Measurements from ENCODE around the gene KIF16B. TPM values are rescaled to one million over a fixed set of nuclear protein-coding genes. Genes with fewer than 3 reads are reported as not detected.

Gene KIF16B
- total and polyA plus RNA-seq, 9 of the 15 experiments (the other 6 are each of a cell fraction or from before 2014, with no cell fraction given), result 1.00 to 10.6 (median 8.5) TPM

DNA sequence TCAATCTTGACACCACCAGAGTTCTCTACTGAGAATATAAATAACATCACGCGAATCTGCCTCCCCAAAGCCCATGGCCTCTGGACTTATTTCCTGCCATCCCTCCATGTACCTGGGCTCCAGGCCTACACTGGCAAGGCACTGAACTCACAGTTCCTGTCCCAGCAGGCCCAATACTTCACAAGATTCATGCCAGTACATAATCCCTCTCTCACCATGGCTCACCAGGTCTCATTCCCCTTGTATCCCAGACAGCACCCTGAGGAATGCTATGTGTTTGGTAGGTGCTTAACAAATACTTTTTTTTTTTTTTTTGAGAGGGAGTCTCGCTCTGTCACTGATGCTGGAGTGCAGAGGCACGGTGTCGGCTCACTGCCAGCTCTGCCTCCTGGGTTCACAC is 1.9 kb downstream of the KIF16B start:
- in situ Hi-C loops (cut with MboI), result no loop called here
- TF ChIP-seq CBX5 (IDR thresholded peaks at IDR 0.05; ENCODE audit: borderline replicate concordance, low read depth), result no peak
- H3K27ac ChIP-seq (ENCODE audit: extremely low read depth, low read depth, low read length), result no peak overlapping the region
- H3K9me1 ChIP-seq (ENCODE audit: control insufficient read depth, insufficient read depth, low read length), result no peaks in the 10 kb centered on the region
- H3K4me2 ChIP-seq (ENCODE audit: insufficient read depth, low read length), result no peak overlapping the region
- H3K4me1 ChIP-seq (replicated peaks in 1 of 2; ENCODE audit: control insufficient read depth in 2 of 2, insufficient read depth in 2 of 2, low read length in 2 of 2), result peaks cover 0 to 16% of the 10 kb centered on the region in 2 experiments; a peak in 3 of 5 replicates
- H2AFZ ChIP-seq (ENCODE audit: low read depth, low read length), result no peak overlapping the region
- H3K9ac ChIP-seq (ENCODE audit: insufficient read depth in 1 of 2, low read depth in 2 of 2, low read length in 2 of 2), result no peak overlapping the region; a peak in 1 of 4 replicates
- no peaks in the 10 kb centered on the region for H4K20me1 ChIP-seq (replicated peaks; ENCODE audit: control insufficient read depth, insufficient read depth, low read length)
- no peak overlapping the region for H3K4me3 ChIP-seq
- WGBS (ENCODE audit: insufficient coverage, low coverage, missing lambda C conversion rate), result 78% methylated on average over 4 of the region's 5 CpGs
- CTCF ChIA-PET (ENCODE audit: low intra/inter-chr PET ratio), result no interaction called here
- POLR2A ChIA-PET, result no interaction called here
- ATAC-seq, result no peak
- intact Hi-C loops (cut with micrococcal nuclease), result no loop called here
- no peaks in the 10 kb centered on the region for H3K9me3 ChIP-seq (replicated peaks; ENCODE audit: control insufficient read depth, insufficient read depth, low read depth, low read length)
- no peak for FAIRE-seq
- BruUV-seq (replicated peaks), result no TSS peak
- no peaks in the 10 kb centered on the region for H3K27me3 ChIP-seq (ENCODE audit: control insufficient read depth in 2 of 2, insufficient read depth in 2 of 2, low read length in 2 of 2)
- DNase-seq (ENCODE audit: extremely low read depth in 1 of 4, low spot score in 3 of 4), result no peak
- no peaks in the 10 kb centered on the region; the same call in 2 of the 3 replicates for H3K36me3 ChIP-seq (ENCODE audit: control insufficient read depth, insufficient read depth, low read length)
- H3K79me2 ChIP-seq (ENCODE audit: control insufficient read depth, insufficient read depth, low read length), result peaks cover 31% of the 10 kb centered on the region

DNA sequence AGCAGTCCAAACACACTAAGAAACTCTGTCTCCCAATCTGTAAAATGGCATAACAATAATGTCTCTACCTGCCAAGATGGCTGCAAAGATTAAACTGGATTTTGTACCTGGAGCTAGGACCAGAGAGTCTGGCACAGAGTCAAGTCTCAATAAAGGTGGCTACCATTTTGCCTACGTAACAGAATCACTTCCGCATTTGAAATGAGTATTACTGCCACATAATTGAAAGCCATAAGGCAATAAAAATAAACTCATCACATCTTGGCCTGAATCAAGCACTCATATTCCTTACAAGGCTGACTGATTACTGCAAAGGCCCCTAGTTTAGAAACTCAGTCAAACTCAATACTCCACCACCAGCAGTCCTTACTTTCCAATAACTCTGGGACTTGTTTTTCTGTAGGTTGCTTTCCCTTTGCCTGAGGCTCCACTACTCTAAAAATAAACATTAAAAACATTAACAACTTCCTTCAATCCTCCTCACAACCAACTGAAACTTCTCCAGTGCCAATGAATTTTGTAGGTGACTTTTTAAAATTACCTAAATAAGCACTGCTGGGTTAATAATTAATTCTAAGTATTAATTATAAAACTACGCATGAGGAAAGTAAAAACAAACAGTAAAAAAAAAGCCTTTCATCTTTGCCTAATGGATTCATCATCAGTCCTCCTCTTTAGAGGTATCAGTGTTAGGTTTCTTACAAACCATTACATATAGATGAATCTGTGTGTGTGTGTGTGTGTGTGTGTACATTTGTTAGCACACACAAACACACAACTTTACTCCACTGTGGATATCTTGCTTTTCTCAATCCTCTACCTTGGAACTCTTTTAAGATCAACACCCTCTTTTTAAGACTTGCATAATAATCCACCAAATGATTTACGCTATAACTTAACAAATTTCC is 3.7 kb downstream of the KIF16B start:
- H3K36me3 ChIP-seq (ENCODE audit: control insufficient read depth, insufficient read depth, low read length), result no peaks in the 10 kb centered on the region; the same call in 2 of the 3 replicates
- H3K4me2 ChIP-seq (ENCODE audit: insufficient read depth, low read length), result no peak overlapping the region
- H3K9me3 ChIP-seq (replicated peaks; ENCODE audit: control insufficient read depth, insufficient read depth, low read depth, low read length), result no peaks in the 10 kb centered on the region
- no peak for DNase-seq (ENCODE audit: extremely low read depth in 1 of 4, low spot score in 3 of 4)
- H3K27ac ChIP-seq (ENCODE audit: extremely low read depth, low read depth, low read length), result no peak overlapping the region
- ChIA-PET POLR2A (no interaction called here), CTCF (ENCODE audit: low intra/inter-chr PET ratio) (no interaction called here)
- H3K9me1 ChIP-seq (ENCODE audit: control insufficient read depth, insufficient read depth, low read length), result no peaks in the 10 kb centered on the region
- in situ Hi-C loops (cut with MboI) (no loop called here), intact Hi-C loops (cut with micrococcal nuclease) (no loop called here)
- WGBS (ENCODE audit: insufficient coverage, low coverage, missing lambda C conversion rate), result 60% methylated on average over 4 of the region's 4 CpGs
- no peak for ATAC-seq
- no peak overlapping the region for H3K9ac ChIP-seq (ENCODE audit: insufficient read depth in 1 of 2, low read depth in 2 of 2, low read length in 2 of 2)
- peaks cover 36% of the 10 kb centered on the region for H3K79me2 ChIP-seq (ENCODE audit: control insufficient read depth, insufficient read depth, low read length)
- TF ChIP-seq SMC3 (conservative IDR thresholded peaks at IDR 0.05; ENCODE audit: insufficient read depth, low read depth, low read length) (no peak), ESRRB (CRISPR knock-in tag; IDR thresholded peaks at IDR 0.05; ENCODE audit: borderline replicate concordance) (no peak), ZNF785 (CRISPR knock-in tag; IDR thresholded peaks at IDR 0.05) (no peak), PYGO2 (tag; IDR thresholded peaks at IDR 0.05) (no peak)
- BruUV-seq (replicated peaks), result no TSS peak
- peaks cover 0 to 2% of the 10 kb centered on the region in 2 experiments; a peak in 2 of 5 replicates for H3K4me1 ChIP-seq (replicated peaks in 1 of 2; ENCODE audit: control insufficient read depth in 2 of 2, insufficient read depth in 2 of 2, low read length in 2 of 2)
- no peak overlapping the region for H2AFZ ChIP-seq (ENCODE audit: low read depth, low read length)
- H4K20me1 ChIP-seq (replicated peaks; ENCODE audit: control insufficient read depth, insufficient read depth, low read length), result no peaks in the 10 kb centered on the region
- no peaks in the 10 kb centered on the region for H3K27me3 ChIP-seq (ENCODE audit: control insufficient read depth in 2 of 2, insufficient read depth in 2 of 2, low read length in 2 of 2)
- H3K4me3 ChIP-seq, result no peak overlapping the region
- no peak for FAIRE-seq
